ENCODE results near the gene WNT7B.

Gene WNT7B

DNA sequence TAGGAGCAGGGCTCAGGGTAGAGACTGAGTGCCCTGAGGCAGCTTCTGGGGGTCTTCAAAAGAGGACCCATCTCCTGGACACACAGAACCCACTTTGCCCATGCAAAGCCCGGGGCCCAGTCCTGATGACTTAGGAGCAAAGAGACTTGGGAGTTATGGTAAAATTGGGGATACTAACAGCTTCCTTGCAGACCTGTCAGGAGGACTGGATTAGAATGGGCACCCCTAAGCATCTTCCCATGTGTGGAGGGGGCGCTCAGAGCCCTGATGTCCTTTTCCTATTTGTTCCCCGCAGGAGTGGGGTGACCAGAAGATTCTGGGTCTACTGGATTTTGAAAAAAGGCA, 100.0 kb downstream of the WNT7B start:
- no peaks in the 10 kb centered on the region for H3F3A ChIP-seq (ENCODE audit: insufficient read depth, low read length)
- H3K27ac ChIP-seq (ENCODE audit: low read length): no peak overlapping the region
- DNase-seq: no peak
- H3K4me1 ChIP-seq (ENCODE audit: low read length): no peaks in the 10 kb centered on the region
- H3K4me2 ChIP-seq (ENCODE audit: low read depth, low read length): no peak overlapping the region
- no peak overlapping the region for H3K9ac ChIP-seq (ENCODE audit: low read length)
- no peaks in the 10 kb centered on the region for H3K36me3 ChIP-seq (replicated peaks; ENCODE audit: insufficient read depth, low read length)
- H2AFZ ChIP-seq (ENCODE audit: low read length): no peak overlapping the region
- no peaks in the 10 kb centered on the region for H3K9me2 ChIP-seq (replicated peaks; ENCODE audit: insufficient read depth, low read length)
- TF ChIP-seq EZH2 (optimal IDR thresholded peaks at IDR 0.05; ENCODE audit: low read depth, low read length): no peak
- TF ChIP-seq CTCF (IDR thresholded peaks at IDR 0.05; ENCODE audit: low read length): no peak
- TF ChIP-seq EZH2phosphoT487 (IDR thresholded peaks at IDR 0.05; ENCODE audit: low read length): no peak
- no peaks in the 10 kb centered on the region for H3K9me3 ChIP-seq (replicated peaks; ENCODE audit: insufficient read depth, low read length)
- no peak overlapping the region for H3K4me3 ChIP-seq (ENCODE audit: low read length)
- H3K79me2 ChIP-seq (ENCODE audit: low read length): no peaks in the 10 kb centered on the region
- no peaks in the 10 kb centered on the region for H4K20me1 ChIP-seq (ENCODE audit: insufficient read depth, low read length)
- H3K27me3 ChIP-seq (replicated peaks; ENCODE audit: insufficient read depth, low read length): peaks cover 83% of the 10 kb centered on the region

DNA sequence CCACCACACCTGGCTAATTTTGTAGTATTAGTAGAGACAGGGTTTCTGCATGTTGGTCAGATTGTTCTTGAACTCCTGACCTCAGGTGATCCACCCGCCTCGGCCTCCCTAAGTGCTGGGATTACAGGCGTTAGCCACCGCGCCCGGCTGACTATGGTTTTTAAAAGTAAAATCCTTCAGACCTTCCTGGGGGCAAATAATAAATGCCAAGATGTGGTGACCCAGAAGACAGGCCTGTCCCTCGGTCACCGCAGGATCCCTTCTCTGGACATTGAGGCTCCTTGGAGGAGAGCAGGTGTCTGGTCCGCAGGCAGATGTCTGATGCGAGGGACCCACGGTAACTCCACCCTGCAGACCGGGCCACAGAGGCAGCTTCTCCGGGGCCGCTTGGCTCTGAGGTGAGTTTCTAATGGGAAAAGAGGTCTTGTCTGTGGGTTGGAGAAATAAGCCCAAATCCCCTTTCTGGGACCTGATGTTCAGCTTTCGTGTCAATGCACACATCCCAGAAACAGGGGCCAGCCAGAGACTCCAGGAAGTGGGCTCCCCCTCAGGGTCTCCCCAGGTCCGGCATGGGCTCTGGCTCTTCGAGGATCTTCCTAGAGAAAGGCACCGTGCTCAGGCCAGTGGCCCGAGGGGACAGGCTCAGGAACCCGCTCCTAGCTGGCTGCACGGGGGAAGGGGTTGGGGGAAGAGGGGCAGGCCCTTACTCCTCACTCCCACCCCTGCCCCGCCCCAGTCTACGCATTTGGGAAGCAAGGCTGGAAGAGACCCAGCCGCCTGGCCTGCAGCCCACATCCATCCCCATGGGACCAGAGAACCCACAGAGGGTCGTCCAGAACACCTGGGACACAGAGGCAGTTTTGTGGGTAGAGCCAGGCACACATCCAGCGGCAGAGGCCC, 100.6 kb downstream of the WNT7B start:
- no peaks in the 10 kb centered on the region for H4K20me1 ChIP-seq (ENCODE audit: insufficient read depth, low read length)
- DNase-seq: no peak
- peaks cover 76% of the 10 kb centered on the region for H3K27me3 ChIP-seq (replicated peaks; ENCODE audit: insufficient read depth, low read length)
- no peaks in the 10 kb centered on the region for H3K79me2 ChIP-seq (ENCODE audit: low read length)
- TF ChIP-seq CTCF (IDR thresholded peaks at IDR 0.05; ENCODE audit: low read length) (no peak), EZH2phosphoT487 (IDR thresholded peaks at IDR 0.05; ENCODE audit: low read length) (no peak), EZH2 (optimal IDR thresholded peaks at IDR 0.05; ENCODE audit: low read depth, low read length) (no peak)
- no peak overlapping the region for H3K4me2 ChIP-seq (ENCODE audit: low read depth, low read length)
- no peaks in the 10 kb centered on the region for H3K4me1 ChIP-seq (ENCODE audit: low read length)
- no peaks in the 10 kb centered on the region for H3K9me3 ChIP-seq (replicated peaks; ENCODE audit: insufficient read depth, low read length)
- H3K27ac ChIP-seq (ENCODE audit: low read length): no peak overlapping the region
- H3K9me2 ChIP-seq (replicated peaks; ENCODE audit: insufficient read depth, low read length): no peaks in the 10 kb centered on the region
- no peak overlapping the region for H3K9ac ChIP-seq (ENCODE audit: low read length)
- no peak overlapping the region for H2AFZ ChIP-seq (ENCODE audit: low read length)
- H3K36me3 ChIP-seq (replicated peaks; ENCODE audit: insufficient read depth, low read length): no peaks in the 10 kb centered on the region
- H3K4me3 ChIP-seq (ENCODE audit: low read length): no peak overlapping the region
- no peaks in the 10 kb centered on the region for H3F3A ChIP-seq (ENCODE audit: insufficient read depth, low read length)

- Histone ChIP-seq H3K27me3 (replicated peaks; ENCODE audit: insufficient read depth, low read length) (peaks cover 44% of the 10 kb centered on the region), H3K9me2 (replicated peaks; ENCODE audit: insufficient read depth, low read length) (no peaks in the 10 kb centered on the region), H3K4me1 (ENCODE audit: low read length) (no peaks in the 10 kb centered on the region), H3K4me2 (ENCODE audit: low read depth, low read length) (no peak overlapping the region), H2AFZ (ENCODE audit: low read length) (no peak overlapping the region), H3F3A (ENCODE audit: insufficient read depth, low read length) (no peaks in the 10 kb centered on the region), H3K79me2 (ENCODE audit: low read length) (no peaks in the 10 kb centered on the region), H3K9ac (ENCODE audit: low read length) (no peak overlapping the region), H3K36me3 (replicated peaks; ENCODE audit: insufficient read depth, low read length) (no peaks in the 10 kb centered on the region), H3K9me3 (replicated peaks; ENCODE audit: insufficient read depth, low read length) (no peaks in the 10 kb centered on the region), H3K4me3 (ENCODE audit: low read length) (no peak overlapping the region), H3K27ac (ENCODE audit: low read length) (no peak overlapping the region), H4K20me1 (ENCODE audit: insufficient read depth, low read length) (no peaks in the 10 kb centered on the region)
- DNase-seq: no peak
- no peak for TF ChIP-seq EZH2phosphoT487 (IDR thresholded peaks at IDR 0.05; ENCODE audit: low read length)
- no peak for TF ChIP-seq CTCF (IDR thresholded peaks at IDR 0.05; ENCODE audit: low read length)
- no peak for TF ChIP-seq EZH2 (optimal IDR thresholded peaks at IDR 0.05; ENCODE audit: low read depth, low read length)
Measured at GRCh38 chr22:45872659-45873263, 104.2 kb downstream of the WNT7B start.

All from MM.1S (cell line).